Measurements from ENCODE around the gene MARF1. TPM values are rescaled to one million over a fixed set of nuclear protein-coding genes. Genes with fewer than 3 reads are reported as not detected.
A peak's percentile ranks its signal among the peaks of the same experiment; 100 is the strongest.

MARF1 gene
- total RNA-seq, 2 donors from 2014 or later: 28.0 to 33.2 TPM

- Histone ChIP-seq H3K9me3 (no peaks in the 10 kb centered on the region), H3K27me3 (no peaks in the 10 kb centered on the region), H3K27ac (peak overlapping the region in 2 of 4 donors; percentile 7 to 100), H3K4me1 (peaks cover 25% of the 10 kb centered on the region), H3K4me3 (no peak overlapping the region), H3K36me3 (replicated peaks in 1 of 2; ENCODE audit: insufficient read depth in 1 of 2, low read depth in 2 of 2) (no peaks in the 10 kb centered on the region)
- DNase-seq (no peak), ATAC-seq (no peak)
- TF ChIP-seq POLR2A (IDR thresholded peaks at IDR 0.05): no peak
- no peak for TF ChIP-seq CTCF (IDR thresholded peaks at IDR 0.05)
- WGBS, 2 donors: 71 to 78% methylated on average over 9 of the region's 9 CpGs
- intact Hi-C loops (cut with DNase I): no loop called here
Measured at GRCh38 chr16:15644267-15644961, 1.5 kb upstream of the MARF1 start.

GRCh38 chr16:15643946-15644250, 944 bp upstream of the MARF1 start:
- TF ChIP-seq POLR2A (IDR thresholded peaks at IDR 0.05) (no peak), CTCF (IDR thresholded peaks at IDR 0.05) (no peak)
- 8 to 16% methylated on average over 4 of the region's 4 CpGs for WGBS, 2 donors
- no peaks in the 10 kb centered on the region for H3K27me3 ChIP-seq
- H3K9me3 ChIP-seq: no peaks in the 10 kb centered on the region
- intact Hi-C loops (cut with DNase I): no loop called here
- ATAC-seq (no peak), DNase-seq (no peak)
- no peak overlapping the region for H3K4me3 ChIP-seq
- peaks cover 22% of the 10 kb centered on the region for H3K4me1 ChIP-seq
- H3K27ac ChIP-seq: peak overlapping the region; percentile 7 to 100 (median 99)
- H3K36me3 ChIP-seq (replicated peaks in 1 of 2; ENCODE audit: insufficient read depth in 1 of 2, low read depth in 2 of 2): no peaks in the 10 kb centered on the region

GRCh38 chr16:15642557-15643047, 352 bp downstream of the MARF1 start:
- TF ChIP-seq POLR2A (IDR thresholded peaks at IDR 0.05): no peak
- peak in 3 of 7 experiments; percentile 25 to 28 (median 28) for TF ChIP-seq CTCF (IDR thresholded peaks at IDR 0.05)
- intact Hi-C loops (cut with DNase I): no loop called here
- peak overlapping the region; percentile 65 to 94 for H3K4me3 ChIP-seq
- DNase-seq (peak; percentile 64 to 72 (median 68)), ATAC-seq (peak; percentile 27)
- H3K36me3 ChIP-seq (replicated peaks in 1 of 2; ENCODE audit: insufficient read depth in 1 of 2, low read depth in 2 of 2): peaks cover 0 to 8% of the 10 kb centered on the region in 2 donors
- no peaks in the 10 kb centered on the region for H3K27me3 ChIP-seq
- H3K9me3 ChIP-seq: no peaks in the 10 kb centered on the region
- peaks cover 22% of the 10 kb centered on the region for H3K4me1 ChIP-seq
- H3K27ac ChIP-seq: peak overlapping the region; percentile 98 to 100 (median 100)
- WGBS, 2 donors: 0% methylated on average over 17 to 22 of the region's 23 CpGs

GRCh38 chr16:15641753-15642556, 999 bp downstream of the MARF1 start:
- Histone ChIP-seq H3K27ac (peak overlapping the region; percentile 98 to 100 (median 100)), H3K9me3 (no peaks in the 10 kb centered on the region), H3K27me3 (no peaks in the 10 kb centered on the region), H3K36me3 (replicated peaks in 1 of 2; ENCODE audit: insufficient read depth in 1 of 2, low read depth in 2 of 2) (peaks cover 0 to 9% of the 10 kb centered on the region in 2 donors), H3K4me3 (peak overlapping the region; percentile 65 to 94), H3K4me1 (peaks cover 22% of the 10 kb centered on the region)
- WGBS, 2 donors: 8 to 9% methylated on average over 15 of the region's 15 CpGs
- ATAC-seq (no peak), DNase-seq (no peak)
- intact Hi-C loops (cut with DNase I): no loop called here
- TF ChIP-seq POLR2A (IDR thresholded peaks at IDR 0.05) (no peak), CTCF (IDR thresholded peaks at IDR 0.05) (no peak)
